Erythroblast (primary cell): ENCODE results near the gene C1QTNF12.
"Not testable (repeated sequence)": the region's sequence is repeated elsewhere in the genome, so short reads cannot be mapped to it uniquely, and the experiment has no call there.

Source experiments
- GATA1 ChIP-seq: IDR thresholded peaks from 2 replicates; pipeline ENCODE4 v1.6.1; 2011; ENCODE audit warnings: low read depth, mild to moderate bottlenecking, control low read depth, low read length, moderate library complexity
- POLR2A ChIP-seq: IDR thresholded peaks from 2 replicates; pipeline ENCODE4 v1.6.1; 2011; ENCODE audit warnings: mild to moderate bottlenecking, low read length

GRCh38 chr1:1195726-1196125, 50.8 kb downstream of the C1QTNF12 start:
- TF ChIP-seq POLR2A, GATA1: not testable (repeated sequence)
